C4-2B (cell line): ENCODE results near the gene SOX5.

Experiments
- CTCF ChIP-seq: fragments of 450-650 bp; conservative IDR thresholded peaks from 2 replicates; pipeline ENCODE4 v1.5.1; 2017; ENCODE audit warnings: mild to moderate bottlenecking
- ZFX ChIP-seq: fragments of 450-650 bp; IDR thresholded peaks from 2 replicates; pipeline ENCODE4 v1.6.1; 2017

GRCh38 chr12:23911574-23911973 is 37.9 kb downstream of the SOX5 start:
- TF ChIP-seq CTCF (no peak), ZFX (no peak)
